Mononuclear cell (primary cell): ENCODE measurements around the gene DRD3. TPM values are rescaled to one million over a fixed set of nuclear protein-coding genes. Genes with fewer than 3 reads are reported as not detected.

ENCODE experiments used
- H3K27me3 ChIP-seq: 2 replicates; pipeline ENCODE4 v1.6.0; 2011; ENCODE audit warnings: low read length, control low read depth; ENCODE audit not compliant: insufficient read depth
- H3K4me1 ChIP-seq: 2 replicates; pipeline ENCODE4 v1.5.1; 2011; ENCODE audit warnings: mild to moderate bottlenecking, low read length, control low read depth; ENCODE audit not compliant: insufficient read depth
- H3K4me3 ChIP-seq: 2 replicates; pipeline ENCODE4 v1.5.1; 2011; ENCODE audit warnings: mild to moderate bottlenecking, low read length, moderate library complexity
- H3K9me3 ChIP-seq: 2 replicates; pipeline ENCODE4 v1.5.1; 2011; ENCODE audit warnings: low read depth, mild to moderate bottlenecking, control low read depth, low read length
- total RNA-seq: library from RNA; depleted of rRNA; stranded (reverse); fragments of >200 nt; gene quantifications from one replicate; pipeline ENCODE4 v1.2.3, GENCODE V29; 2012

The DRD3 gene
- total RNA-seq, 1 donor = not detected

DNA sequence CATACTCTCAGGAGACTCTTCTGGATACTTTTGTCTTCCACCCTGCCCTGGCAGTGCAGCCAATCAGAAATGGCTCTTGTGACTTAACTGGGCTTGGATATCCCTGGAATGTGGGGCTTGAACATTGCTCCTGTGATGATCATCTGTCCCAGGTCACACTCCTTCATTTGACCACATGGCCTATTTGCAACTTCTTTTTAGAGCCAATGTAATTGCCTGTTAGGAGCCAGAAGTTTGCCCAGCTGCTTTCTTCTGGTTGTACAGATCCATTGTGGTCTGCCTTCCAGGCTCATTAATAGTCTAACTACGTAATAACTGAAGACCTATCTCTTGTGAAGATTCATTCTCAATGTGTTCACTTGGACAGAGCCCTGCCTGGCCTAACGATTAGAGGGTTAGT is 92.5 kb downstream of the DRD3 start:
- H3K4me1 ChIP-seq = no peaks in the 10 kb centered on the region
- no peaks in the 10 kb centered on the region for H3K27me3 ChIP-seq
- no peaks in the 10 kb centered on the region for H3K9me3 ChIP-seq
- no peak overlapping the region for H3K4me3 ChIP-seq

DNA sequence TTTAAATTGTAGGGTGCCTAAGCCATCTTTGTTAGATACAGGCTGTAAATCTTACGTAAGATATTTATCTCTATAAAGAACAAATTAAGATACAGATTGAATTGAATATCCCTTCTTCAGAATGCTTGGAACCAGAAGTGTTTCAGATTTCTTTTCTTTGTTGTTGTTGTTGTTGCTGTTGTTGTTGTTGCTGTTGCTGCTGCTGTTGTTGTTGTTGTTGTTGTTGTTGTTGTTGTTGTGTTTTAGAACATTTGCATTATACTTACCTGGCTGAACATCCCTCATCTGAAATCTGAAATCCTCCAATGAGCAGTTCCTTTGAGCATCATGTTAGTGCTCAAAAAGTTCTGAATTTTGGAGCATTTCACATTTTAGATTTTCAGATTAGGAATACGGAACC is 95.7 kb downstream of the DRD3 start:
- H3K4me3 ChIP-seq = no peak overlapping the region
- no peaks in the 10 kb centered on the region for H3K27me3 ChIP-seq
- H3K4me1 ChIP-seq = no peaks in the 10 kb centered on the region
- no peaks in the 10 kb centered on the region for H3K9me3 ChIP-seq

DNA sequence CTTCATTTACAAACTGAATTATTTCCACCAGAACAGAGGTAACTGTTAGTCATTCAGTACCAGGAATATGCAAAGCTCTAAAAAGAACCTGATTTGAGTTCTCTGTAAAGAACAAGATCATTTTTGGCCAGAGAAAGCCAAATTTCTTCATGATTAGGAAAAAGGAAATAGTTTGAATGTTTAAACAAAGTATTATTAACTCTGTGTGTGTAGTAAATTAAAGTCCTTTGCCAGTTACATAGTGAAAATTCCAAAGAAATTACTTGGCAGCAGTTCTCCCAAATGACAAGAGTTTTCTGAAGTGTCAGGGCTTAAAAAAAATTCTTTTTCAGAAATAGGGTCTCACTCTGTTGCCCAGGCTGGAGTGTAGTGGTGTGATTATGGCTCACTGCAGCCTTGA is 97.8 kb downstream of the DRD3 start:
- no peaks in the 10 kb centered on the region for H3K27me3 ChIP-seq
- H3K4me1 ChIP-seq = no peaks in the 10 kb centered on the region
- no peaks in the 10 kb centered on the region for H3K9me3 ChIP-seq
- no peak overlapping the region for H3K4me3 ChIP-seq

DNA sequence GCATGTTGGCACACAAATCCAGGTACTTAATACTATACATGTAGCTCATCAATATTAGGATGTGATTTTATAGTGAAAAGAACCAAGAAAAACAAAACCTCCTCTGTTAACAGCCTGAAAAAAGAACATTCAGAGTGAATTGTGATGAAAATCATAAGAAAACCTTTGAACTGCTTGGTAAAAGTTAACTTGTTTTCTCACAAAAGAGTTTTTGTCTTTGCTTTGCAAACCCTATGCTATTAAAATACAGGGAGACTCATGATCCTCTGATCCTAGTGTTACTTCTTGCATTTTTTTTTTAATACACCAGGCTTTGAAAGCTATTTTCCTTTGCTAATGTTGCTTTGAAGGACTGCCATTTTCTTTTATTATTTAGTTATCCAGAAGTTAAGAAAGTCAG is 98.7 kb downstream of the DRD3 start:
- Histone ChIP-seq H3K27me3 (no peaks in the 10 kb centered on the region), H3K9me3 (no peaks in the 10 kb centered on the region), H3K4me3 (no peak overlapping the region), H3K4me1 (no peaks in the 10 kb centered on the region)

DNA sequence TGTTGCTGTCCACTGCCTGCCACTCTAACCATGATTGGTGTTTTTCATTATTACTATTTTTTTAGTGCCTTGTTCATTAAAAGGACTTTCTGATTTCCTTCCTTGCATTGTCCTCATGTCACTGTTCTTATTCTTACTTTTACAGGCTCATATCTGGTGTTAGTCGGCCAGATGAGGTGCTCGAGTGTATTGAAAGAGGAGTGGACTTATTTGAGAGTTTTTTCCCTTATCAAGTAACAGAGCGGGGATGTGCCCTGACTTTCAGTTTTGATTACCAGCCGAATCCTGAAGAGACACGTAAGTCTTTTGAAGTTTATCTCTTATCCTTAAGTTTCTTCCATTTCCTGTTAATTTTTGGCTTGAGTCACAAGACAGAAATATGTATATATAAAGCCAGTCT is 99.1 kb downstream of the DRD3 start:
- no peaks in the 10 kb centered on the region for H3K27me3 ChIP-seq
- H3K9me3 ChIP-seq = no peaks in the 10 kb centered on the region
- no peaks in the 10 kb centered on the region for H3K4me1 ChIP-seq
- H3K4me3 ChIP-seq = no peak overlapping the region

DNA sequence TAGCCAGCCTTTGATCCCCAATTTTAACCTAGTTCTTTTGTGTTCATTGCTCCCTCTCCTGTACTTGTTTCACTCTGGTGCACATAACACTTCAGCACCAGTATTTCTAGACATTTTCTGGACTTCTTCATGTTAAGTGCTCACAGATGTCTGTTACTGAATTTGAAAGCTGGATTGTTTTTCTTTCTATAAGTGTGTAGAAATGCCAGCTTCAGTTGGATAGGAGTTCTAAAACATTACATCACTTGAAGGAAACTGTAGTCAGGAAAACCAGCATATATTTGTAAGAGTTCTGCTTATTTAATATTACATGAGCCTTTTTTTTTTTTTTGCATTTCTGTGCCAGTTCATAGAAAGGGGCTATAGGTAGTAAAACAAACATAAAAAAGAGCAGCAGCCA is 100.7 kb downstream of the DRD3 start:
- no peaks in the 10 kb centered on the region for H3K27me3 ChIP-seq
- no peaks in the 10 kb centered on the region for H3K9me3 ChIP-seq
- no peaks in the 10 kb centered on the region for H3K4me1 ChIP-seq
- no peak overlapping the region for H3K4me3 ChIP-seq

Other genes with a start within 250 kb of the DRD3 start
- 6.8 TPM for gene ZDHHC23, start 231.0 kb downstream of the DRD3 start, total RNA-seq
- gene CCDC191, start 122.5 kb downstream of the DRD3 start, total RNA-seq = 4.3 TPM
- gene QTRT2, start 122.3 kb downstream of the DRD3 start, total RNA-seq = 50.8 TPM
- 1.2 TPM for gene ZNF80, start 58.5 kb upstream of the DRD3 start, total RNA-seq
- 4.1 TPM for gene TIGIT, start 115.0 kb upstream of the DRD3 start, total RNA-seq